Measurements from ENCODE around the gene VDAC1. TPM values are rescaled to one million over a fixed set of nuclear protein-coding genes. Genes with fewer than 3 reads are reported as not detected.

Gene VDAC1
- total RNA-seq, 2 experiments from 2014 or later, result 250 to 259 TPM

DNA sequence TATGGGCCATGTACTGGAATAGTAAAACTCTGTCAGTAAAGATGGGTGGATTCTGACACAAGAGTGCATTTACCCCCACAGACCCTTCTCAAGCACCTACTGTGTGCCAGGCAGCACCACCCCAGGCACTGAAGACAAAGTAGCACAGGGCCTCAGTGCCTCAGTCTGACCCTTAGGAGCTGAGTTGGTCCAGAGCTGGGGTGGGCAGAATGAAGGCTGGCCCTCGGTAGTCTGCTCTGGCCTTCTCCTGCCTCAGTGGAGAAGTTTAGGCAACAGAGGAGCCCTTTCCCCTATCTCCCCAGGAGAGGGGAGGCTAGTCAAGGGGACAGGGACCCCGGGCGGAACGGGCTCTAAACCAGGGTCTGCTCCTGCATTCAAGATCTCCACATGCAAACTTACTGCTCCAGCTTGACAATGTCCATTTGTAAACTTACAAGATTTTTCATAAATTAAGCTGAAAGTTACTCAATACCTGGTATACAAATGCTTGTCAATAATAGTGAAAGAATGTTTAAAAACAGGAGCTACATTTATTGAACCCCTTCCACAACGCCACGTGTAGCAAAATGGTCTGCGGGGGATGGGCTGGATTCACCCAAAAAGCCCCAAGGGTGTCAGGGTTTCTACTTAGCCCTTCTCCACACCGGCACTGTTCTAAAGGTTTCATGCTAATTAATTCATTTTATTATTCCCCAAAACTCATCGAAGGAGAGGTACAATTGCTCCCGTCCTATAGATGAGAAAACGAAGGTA lies 1.5 kb downstream of the VDAC1 start:
- H3K36me3 Mint-ChIP-seq (ENCODE audit: low read depth), result peaks cover 37% of the 10 kb centered on the region

GRCh38 chr5:134001938-134002731 lies 2.6 kb downstream of the VDAC1 start:
- peaks cover 56% of the 10 kb centered on the region for H3K4me1 Mint-ChIP-seq (ENCODE audit: low read depth)
- ATAC-seq (no peak), DNase-seq (no peak)
- ChIA-PET POLR2A (no interaction called here), CTCF (interaction anchor here (3.6 to 4.4 kb wide), 2 partner anchors 8 to 37 kb away, joined by 13 to 38 read pairs; no protein-coding TSS in a partner anchor)
- peak overlapping the region; percentile 98 for H3K27ac Mint-ChIP-seq
- peaks cover 37% of the 10 kb centered on the region for H3K36me3 Mint-ChIP-seq (ENCODE audit: low read depth)
- H3K27me3 Mint-ChIP-seq (ENCODE audit: low read depth), result no peaks in the 10 kb centered on the region
- no peaks in the 10 kb centered on the region for H3K9me3 Mint-ChIP-seq (ENCODE audit: insufficient read depth)
- H3K4me3 Mint-ChIP-seq, result peak overlapping the region; percentile 92

More for the DNA sequence above, 1.5 kb downstream of the VDAC1 start:
- POLR2A ChIA-PET, result interaction anchor here (0.6 to 1.2 kb wide), 4 partner anchors 8 to 174 kb away, joined by 4 read pairs; partner anchors contain the start of gene SKP1
- Mint-ChIP-seq H3K27ac (peak overlapping the region; percentile 98), H3K4me1 (ENCODE audit: low read depth) (peaks cover 53% of the 10 kb centered on the region), H3K27me3 (ENCODE audit: low read depth) (no peaks in the 10 kb centered on the region), H3K4me3 (peak overlapping the region; percentile 92), H3K9me3 (ENCODE audit: insufficient read depth) (no peaks in the 10 kb centered on the region)
- peak; percentile 51 for DNase-seq
- ATAC-seq, result no peak
- CTCF ChIA-PET, result interaction anchor here (1.4 to 4.4 kb wide), 3 partner anchors 9 to 36 kb away, joined by 3 to 38 read pairs (median 13); no protein-coding TSS in a partner anchor

GRCh38 chr5:134000696-134001453 lies 3.9 kb downstream of the VDAC1 start:
- ChIA-PET CTCF (interaction anchor here (2.7 to 6.4 kb wide), 2 partner anchors 21 to 39 kb away, joined by 11 to 56 read pairs; no protein-coding TSS in a partner anchor), POLR2A (interaction anchor here (0.6 to 1.1 kb wide), 2 partner anchors 175 to 183 kb away, joined by 3 to 4 read pairs; no protein-coding TSS in a partner anchor)
- H3K9me3 Mint-ChIP-seq (ENCODE audit: insufficient read depth), result no peaks in the 10 kb centered on the region
- no peak overlapping the region for H3K4me3 Mint-ChIP-seq
- no peaks in the 10 kb centered on the region for H3K27me3 Mint-ChIP-seq (ENCODE audit: low read depth)
- peaks cover 62% of the 10 kb centered on the region for H3K4me1 Mint-ChIP-seq (ENCODE audit: low read depth)
- no peak for ATAC-seq
- H3K36me3 Mint-ChIP-seq (ENCODE audit: low read depth), result peaks cover 36% of the 10 kb centered on the region
- H3K27ac Mint-ChIP-seq, result no peak overlapping the region
- DNase-seq, result no peak

DNA sequence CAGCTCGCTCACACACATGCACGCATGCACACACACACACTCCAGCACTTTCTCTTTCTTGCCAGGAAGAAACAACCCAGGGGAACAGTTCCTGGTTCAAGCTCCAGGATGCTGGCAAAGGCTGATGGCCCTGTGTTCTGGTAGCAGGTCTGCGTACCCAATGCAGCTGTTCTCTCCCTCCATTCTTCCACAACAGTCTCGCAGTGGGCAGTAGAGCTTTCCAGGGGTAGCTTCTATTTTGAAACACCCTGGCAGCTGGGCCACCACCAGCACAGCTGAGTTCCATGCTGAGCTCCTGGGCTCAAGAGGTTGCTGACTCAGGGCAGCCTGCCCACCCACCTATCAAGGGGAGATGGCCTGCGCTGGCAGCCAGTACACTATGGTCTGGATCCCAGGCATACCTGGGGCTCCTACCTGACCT lies 4.7 kb downstream of the VDAC1 start:
- Mint-ChIP-seq H3K27me3 (ENCODE audit: low read depth) (no peaks in the 10 kb centered on the region), H3K4me1 (ENCODE audit: low read depth) (peaks cover 65% of the 10 kb centered on the region), H3K4me3 (no peak overlapping the region), H3K9me3 (ENCODE audit: insufficient read depth) (no peaks in the 10 kb centered on the region), H3K27ac (peak overlapping the region; percentile 1), H3K36me3 (ENCODE audit: low read depth) (peaks cover 32% of the 10 kb centered on the region)
- ChIA-PET POLR2A (interaction anchor here (1.1 kb wide), 1 partner anchor 176 kb away, joined by 4 read pairs; no protein-coding TSS in a partner anchor), CTCF (interaction anchor here (1.8 to 6.4 kb wide), 3 partner anchors 14 to 40 kb away, joined by 4 to 56 read pairs (median 11); no protein-coding TSS in a partner anchor)
- ATAC-seq, result no peak
- no peak for DNase-seq

DNA sequence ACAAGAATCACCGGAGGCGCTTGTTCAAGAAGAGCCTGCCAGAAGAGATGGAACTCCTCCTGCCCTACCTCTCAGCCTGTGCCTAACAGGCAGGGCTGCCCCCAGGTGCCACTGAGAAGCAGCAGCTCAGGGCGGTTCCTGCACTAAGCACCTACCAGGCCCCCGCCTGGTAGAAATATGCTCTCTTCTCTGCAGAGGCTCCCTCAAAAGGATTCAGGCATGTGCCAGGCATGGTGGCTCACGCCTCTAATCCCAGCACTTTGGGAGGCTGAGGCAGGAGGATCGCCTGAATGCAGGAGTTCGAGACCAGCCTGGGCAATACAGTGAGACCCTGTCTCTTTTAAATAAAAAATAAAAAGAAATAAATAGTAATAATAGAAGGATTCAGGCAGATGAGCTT lies 6.0 kb downstream of the VDAC1 start:
- Mint-ChIP-seq H3K27ac (no peak overlapping the region), H3K4me3 (no peak overlapping the region), H3K36me3 (ENCODE audit: low read depth) (peaks cover 32% of the 10 kb centered on the region), H3K4me1 (ENCODE audit: low read depth) (peaks cover 73% of the 10 kb centered on the region), H3K27me3 (ENCODE audit: low read depth) (no peaks in the 10 kb centered on the region), H3K9me3 (ENCODE audit: insufficient read depth) (no peaks in the 10 kb centered on the region)
- POLR2A ChIA-PET, result interaction anchor here (1.0 kb wide), 1 partner anchor 9 kb away, joined by 3 read pairs; no protein-coding TSS in a partner anchor
- CTCF ChIA-PET, result interaction anchor here (0.6 to 6.4 kb wide), 5 partner anchors 13 to 57 kb away, joined by 3 to 56 read pairs (median 4); no protein-coding TSS in a partner anchor
- DNase-seq (no peak), ATAC-seq (no peak)

- no peak for DNase-seq
- H3K9me3 Mint-ChIP-seq (ENCODE audit: insufficient read depth), result no peaks in the 10 kb centered on the region
- ChIA-PET CTCF (interaction anchor here (0.7 to 6.4 kb wide), 4 partner anchors 12 to 41 kb away, joined by 3 to 56 read pairs (median 4); no protein-coding TSS in a partner anchor), POLR2A (interaction anchor here (1.0 kb wide), 1 partner anchor 9 kb away, joined by 3 read pairs; no protein-coding TSS in a partner anchor)
- no peak overlapping the region for H3K4me3 Mint-ChIP-seq
- no peak overlapping the region for H3K27ac Mint-ChIP-seq
- no peaks in the 10 kb centered on the region for H3K27me3 Mint-ChIP-seq (ENCODE audit: low read depth)
- ATAC-seq, result no peak
- H3K4me1 Mint-ChIP-seq (ENCODE audit: low read depth), result peaks cover 72% of the 10 kb centered on the region
- peaks cover 27% of the 10 kb centered on the region for H3K36me3 Mint-ChIP-seq (ENCODE audit: low read depth)
Measured at GRCh38 chr5:133998042-133998441, 6.7 kb downstream of the VDAC1 start.

DNA sequence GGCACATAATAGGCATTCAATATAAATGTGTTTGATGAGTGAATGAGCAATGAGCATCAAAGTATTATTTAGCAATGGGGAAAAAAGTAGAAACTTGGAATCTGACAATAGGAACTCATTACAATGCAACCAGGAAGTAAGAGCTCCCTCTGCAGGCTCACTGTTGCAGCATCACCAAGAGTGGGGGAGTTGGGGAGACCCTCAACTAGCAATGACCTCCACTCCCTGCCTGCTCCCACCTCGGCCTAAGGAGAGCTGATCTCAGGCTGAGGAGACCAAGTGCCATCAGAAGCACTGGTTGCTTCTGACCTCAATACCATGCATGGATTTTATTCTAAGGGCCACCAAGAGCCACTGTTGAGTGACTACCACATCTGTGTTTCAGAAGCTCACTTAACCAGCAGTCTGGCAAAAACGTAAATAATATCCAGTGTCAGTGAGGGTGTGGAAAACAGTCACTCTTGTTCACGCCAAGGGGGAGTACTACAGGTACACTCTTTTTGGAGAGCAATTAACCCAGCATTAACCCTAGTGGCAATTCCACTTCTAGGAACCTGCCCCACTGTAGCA lies 8.0 kb downstream of the VDAC1 start:
- Mint-ChIP-seq H3K27me3 (ENCODE audit: low read depth) (no peaks in the 10 kb centered on the region), H3K4me1 (ENCODE audit: low read depth) (peaks cover 60% of the 10 kb centered on the region), H3K36me3 (ENCODE audit: low read depth) (peaks cover 23% of the 10 kb centered on the region), H3K27ac (peak overlapping the region; percentile 67), H3K4me3 (no peak overlapping the region), H3K9me3 (ENCODE audit: insufficient read depth) (no peaks in the 10 kb centered on the region)
- ChIA-PET CTCF (interaction anchor here (0.7 to 6.4 kb wide), 16 partner anchors 8 to 573 kb away, joined by 3 to 56 read pairs (median 4); partner anchors contain the start of gene VDAC1), POLR2A (no interaction called here)
- DNase-seq (no peak), ATAC-seq (no peak)

DNA sequence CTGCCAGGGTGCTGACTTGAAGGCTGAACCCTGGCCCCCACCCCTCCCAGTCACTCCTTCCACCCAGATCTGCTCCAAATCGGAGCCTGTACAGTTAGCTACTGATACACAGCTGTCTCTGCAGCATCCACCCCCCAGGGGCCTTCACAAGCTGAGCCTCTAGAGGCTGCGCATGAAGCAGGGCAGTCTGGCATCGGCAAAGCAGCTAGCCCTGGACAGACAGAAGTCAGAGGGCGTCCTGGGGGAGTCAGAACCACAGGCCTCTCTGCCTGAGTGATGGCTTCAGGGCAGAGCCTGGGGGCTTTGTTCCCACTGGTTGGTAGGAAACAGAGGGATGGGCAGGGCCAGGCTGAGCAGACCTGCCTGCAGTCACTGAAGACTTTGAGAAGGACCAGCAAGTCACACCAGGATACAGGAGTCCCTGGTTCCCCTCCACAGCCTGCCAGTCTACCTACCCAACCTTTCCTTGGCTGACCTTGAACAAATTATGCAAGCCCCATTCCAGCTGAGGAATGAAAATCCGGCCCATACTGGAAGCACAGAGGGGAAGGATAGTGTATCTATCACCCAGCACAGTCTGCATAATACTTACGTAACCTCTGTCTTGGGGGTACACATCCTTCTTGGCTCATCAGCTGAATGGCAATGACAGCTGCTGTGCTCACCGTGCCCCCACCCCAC lies 8.8 kb downstream of the VDAC1 start:
- Mint-ChIP-seq H3K9me3 (ENCODE audit: insufficient read depth) (no peaks in the 10 kb centered on the region), H3K36me3 (ENCODE audit: low read depth) (peaks cover 22% of the 10 kb centered on the region), H3K27me3 (ENCODE audit: low read depth) (no peaks in the 10 kb centered on the region), H3K4me1 (ENCODE audit: low read depth) (peaks cover 55% of the 10 kb centered on the region), H3K4me3 (no peak overlapping the region), H3K27ac (no peak overlapping the region)
- ChIA-PET CTCF (interaction anchor here (0.8 to 6.4 kb wide), 13 partner anchors 8 to 160 kb away, joined by 3 to 56 read pairs (median 4); partner anchors contain the start of gene VDAC1), POLR2A (interaction anchor here (1.0 to 1.5 kb wide), 2 partner anchors 7 to 181 kb away, joined by 3 to 4 read pairs; partner anchors contain the start of gene SKP1)
- DNase-seq (no peak), ATAC-seq (no peak)

- no peak for DNase-seq
- ChIA-PET POLR2A (interaction anchor here (1.0 to 1.5 kb wide), 2 partner anchors 8 to 182 kb away, joined by 3 to 4 read pairs; partner anchors contain the start of gene SKP1), CTCF (interaction anchor here (2.0 to 6.4 kb wide), 3 partner anchors 8 to 16 kb away, joined by 11 to 56 read pairs (median 13); partner anchors contain the start of gene VDAC1)
- H3K4me1 Mint-ChIP-seq (ENCODE audit: low read depth), result peaks cover 49% of the 10 kb centered on the region
- H3K27ac Mint-ChIP-seq, result peak overlapping the region; percentile 53
- H3K36me3 Mint-ChIP-seq (ENCODE audit: low read depth), result peaks cover 25% of the 10 kb centered on the region
- no peaks in the 10 kb centered on the region for H3K27me3 Mint-ChIP-seq (ENCODE audit: low read depth)
- no peak overlapping the region for H3K4me3 Mint-ChIP-seq
- no peaks in the 10 kb centered on the region for H3K9me3 Mint-ChIP-seq (ENCODE audit: insufficient read depth)
- ATAC-seq, result no peak
Measured at GRCh38 chr5:133995341-133995740, 9.4 kb downstream of the VDAC1 start.

DNA sequence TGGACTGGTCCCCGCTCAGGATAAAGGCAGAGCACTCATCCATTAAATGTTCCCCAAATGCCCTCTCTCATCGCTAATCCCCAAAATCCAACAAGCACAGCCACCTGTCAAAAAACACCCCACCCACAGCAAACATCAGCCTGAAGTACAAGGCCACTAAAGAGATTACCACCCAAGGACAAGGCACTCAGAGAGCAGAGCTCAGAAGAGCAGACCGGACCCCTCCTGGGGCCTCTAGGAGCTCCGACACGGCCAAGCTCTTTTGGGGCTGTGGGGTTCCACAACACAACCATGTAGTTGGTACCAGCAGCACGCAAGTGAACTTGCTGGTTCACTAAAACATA lies 9.8 kb downstream of the VDAC1 start:
- Mint-ChIP-seq H3K9me3 (ENCODE audit: insufficient read depth) (no peaks in the 10 kb centered on the region), H3K4me1 (ENCODE audit: low read depth) (peaks cover 45% of the 10 kb centered on the region), H3K36me3 (ENCODE audit: low read depth) (peaks cover 29% of the 10 kb centered on the region), H3K27ac (peak overlapping the region; percentile 53), H3K27me3 (ENCODE audit: low read depth) (no peaks in the 10 kb centered on the region), H3K4me3 (no peak overlapping the region)
- DNase-seq (no peak), ATAC-seq (no peak)
- CTCF ChIA-PET, result interaction anchor here (3.1 to 6.4 kb wide), 2 partner anchors 9 to 15 kb away, joined by 13 to 56 read pairs; partner anchors contain the start of gene VDAC1
- POLR2A ChIA-PET, result interaction anchor here (1.5 kb wide), 1 partner anchor 8 kb away, joined by 4 read pairs; no protein-coding TSS in a partner anchor

Data from activated CD8-positive, alpha-beta T cell treated with anti-CD3 and anti-CD28 coated beads, Interleukin-2, amount 10 ng/mL, durations not matched to agents 7 days and 5 days (primary cell).